HG02642 (cell line): ENCODE measurements around the gene FAM114A1.
A peak's percentile ranks its signal among the peaks of the same experiment; 100 is the strongest.

Source experiments
- ATAC-seq: cut with Tn5 transposase; IDR thresholded peaks from one replicate; pipeline ENCODE4 v1.9.1; 2021; ENCODE audit warnings: mild to moderate bottlenecking; ENCODE audit not compliant: unreplicated experiment, poor library complexity

The FAM114A1 gene

GRCh38 chr4:38867478-38868058 is at the start of gene FAM114A1:
FAM114A1 (plus strand) TSS chr4:38867806; CDS start chr4:38878079, 10,273 bp downstream.
- ATAC-seq: peak; percentile 97

- peak; percentile 61 for ATAC-seq
Observed at GRCh38 chr4:38818441-38818976, 49.1 kb upstream of the FAM114A1 start.

GRCh38 chr4:38819569-38819968 is 48.0 kb upstream of the FAM114A1 start:
- no peak for ATAC-seq

GRCh38 chr4:38820329-38821061 is 47.1 kb upstream of the FAM114A1 start:
- ATAC-seq: peak; percentile 51

GRCh38 chr4:38821739-38822138 is 45.9 kb upstream of the FAM114A1 start:
- ATAC-seq: no peak

- no peak for ATAC-seq
Observed at GRCh38 chr4:38822748-38823303, 44.8 kb upstream of the FAM114A1 start.

- ATAC-seq: no peak
Observed at GRCh38 chr4:38823766-38824165, 43.8 kb upstream of the FAM114A1 start.

GRCh38 chr4:38829237-38829636 is 38.4 kb upstream of the FAM114A1 start:
- no peak for ATAC-seq

GRCh38 chr4:38831653-38832052 is 36.0 kb upstream of the FAM114A1 start:
- ATAC-seq: no peak

- ATAC-seq: no peak
Observed at GRCh38 chr4:38832206-38832605, 35.4 kb upstream of the FAM114A1 start.

- ATAC-seq: no peak
Observed at GRCh38 chr4:38832624-38833528, 34.7 kb upstream of the FAM114A1 start.

GRCh38 chr4:38834570-38834969 is 33.0 kb upstream of the FAM114A1 start:
- ATAC-seq: no peak

GRCh38 chr4:38837334-38837733 is 30.3 kb upstream of the FAM114A1 start:
- no peak for ATAC-seq

- ATAC-seq: no peak
Observed at GRCh38 chr4:38837849-38838248, 29.8 kb upstream of the FAM114A1 start.

- no peak for ATAC-seq
Observed at GRCh38 chr4:38842994-38843393, 24.6 kb upstream of the FAM114A1 start.

GRCh38 chr4:38846015-38846414 is 21.6 kb upstream of the FAM114A1 start:
- no peak for ATAC-seq

GRCh38 chr4:38855466-38855865 is 12.1 kb upstream of the FAM114A1 start:
- ATAC-seq: no peak

- ATAC-seq: no peak
Observed at GRCh38 chr4:38856046-38856445, 11.6 kb upstream of the FAM114A1 start.

GRCh38 chr4:38856524-38857337 is 10.9 kb upstream of the FAM114A1 start, which contains the start of gene TLR6:
TLR6 (minus strand) TSS chr4:38856817; CDS start chr4:38829473, 27,344 bp downstream.
- peak; percentile 54 for ATAC-seq
